A673 (cell line): ENCODE measurements around the gene SH3RF3. TPM values are rescaled to one million over a fixed set of nuclear protein-coding genes. Genes with fewer than 3 reads are reported as not detected.

Source experiments
- BruUV-seq: library from RNA; stranded (reverse); fragments of 400-500 nt; replicated peaks from 2 replicates; lab custom pipeline; 2021; lab: Mats Ljungman, UMichigan
- CTCF ChIA-PET: fragments of 300-600 bp; sonication (Branson Sonifier 250); formaldehyde crosslinking; loops from one replicate; lab custom pipeline; 2022; ENCODE audit warnings: antibody characterized with exemption; lab: Charles Lee
- POLR2A ChIA-PET: fragments of 300-600 bp; sonication (Branson Sonifier 250); formaldehyde crosslinking; loops from one replicate; lab custom pipeline; 2022; ENCODE audit warnings: antibody characterized with exemption; ENCODE audit not compliant: low non-redundant PET; lab: Charles Lee
- DNase-seq: peaks from one replicate; pipeline ENCODE4 v3.0.0-alpha.2; 2015; ENCODE audit warnings: low spot score
- H3K27ac ChIP-seq: fragments of 200-600 bp; sonication (generic); 2 replicates; pipeline ENCODE4 v1.5.1; 2016; ENCODE audit warnings: mixed run types, low read depth, mild to moderate bottlenecking, mixed read lengths, antibody characterized with exemption, low read length; ENCODE audit not compliant: poor library complexity, severe bottlenecking
- H3K27me3 ChIP-seq: fragments of 200-600 bp; sonication (generic); replicated peaks from 2 replicates; pipeline ENCODE4 v1.6.1; 2017; ENCODE audit warnings: mixed run types, low read depth, mild to moderate bottlenecking, mixed read lengths, antibody characterized with exemption, low read length; ENCODE audit not compliant: insufficient read depth, poor library complexity
- H3K36me3 ChIP-seq: fragments of 200-600 bp; sonication (generic); 2 replicates; pipeline ENCODE4 v1.6.1; 2016; ENCODE audit warnings: mixed run types, mild to moderate bottlenecking, mixed read lengths, antibody characterized with exemption, low read length; ENCODE audit not compliant: insufficient read depth, poor library complexity, severe bottlenecking
- H3K4me1 ChIP-seq: fragments of 200-600 bp; sonication (generic); 2 replicates; pipeline ENCODE4 v1.6.1; 2017; ENCODE audit warnings: mixed run types, mild to moderate bottlenecking, mixed read lengths, antibody characterized with exemption, low read length; ENCODE audit not compliant: insufficient read depth, poor library complexity, severe bottlenecking
- H3K4me3 ChIP-seq: fragments of 200-600 bp; sonication (generic); 2 replicates; pipeline ENCODE4 v1.5.1; 2016; ENCODE audit warnings: low read depth, mixed run types, mild to moderate bottlenecking, mixed read lengths, low read length; ENCODE audit not compliant: poor library complexity, severe bottlenecking
- H3K9me3 ChIP-seq: fragments of 200-600 bp; sonication (generic); 2 replicates; pipeline ENCODE4 v1.6.1; 2016; ENCODE audit warnings: mixed run types, low read depth, mild to moderate bottlenecking, mixed read lengths, antibody characterized with exemption, low read length; ENCODE audit not compliant: poor library complexity, severe bottlenecking
- EZH2 ChIP-seq: fragments of 200-600 bp; sonication (generic); IDR thresholded peaks from 2 replicates; pipeline ENCODE4 v1.6.1; 2017; ENCODE audit warnings: borderline replicate concordance, low read depth, mild to moderate bottlenecking, mixed read lengths, antibody characterized with exemption, low read length; ENCODE audit not compliant: poor library complexity, severe bottlenecking
- intact Hi-C: fragments of 100-400 bp; cut with micrococcal nuclease; formaldehyde crosslinking; loops from one replicate; pipeline ENCODE4 v1.10.0; 2022; ENCODE audit not compliant: unreplicated experiment
- total RNA-seq: library from RNA; stranded (reverse); gene quantifications from 2 replicates; pipeline ENCODE4 v1.2.3, GENCODE V29; 2021
- TF ChIP-seq, protein P1 (sequence below): fragments of 300-800, 200-600 bp; sonication (generic); conservative IDR thresholded peaks from 2 replicates; pipeline ENCODE4 v1.5.1; 2017; ENCODE audit warnings: low read depth, mild to moderate bottlenecking, antibody characterized with exemption, low read length, moderate library complexity, mixed read lengths

Gene SH3RF3
- total RNA-seq, 1 experiment from 2014 or later = 0.15 TPM

DNA sequence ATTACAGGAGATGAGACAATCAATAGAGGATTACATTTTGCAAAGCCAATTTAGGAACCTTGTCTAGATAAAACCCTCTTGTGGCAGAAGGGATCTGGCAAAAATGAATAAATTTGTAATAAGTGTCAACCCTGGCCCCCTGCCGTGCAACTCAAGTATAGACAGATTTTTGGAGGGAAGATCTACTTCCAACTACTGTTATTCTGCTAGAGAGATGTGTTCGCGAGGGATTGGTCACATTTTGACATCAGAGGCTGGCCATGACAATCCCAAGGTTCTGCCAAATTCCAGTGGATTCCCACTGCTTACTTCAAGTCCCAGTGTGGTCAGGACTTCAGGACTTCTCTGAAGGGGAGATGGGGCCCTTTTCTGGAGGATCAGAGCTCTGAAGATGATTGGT lies 192.6 kb downstream of the SH3RF3 start:
- Histone ChIP-seq H3K27ac (no peak overlapping the region), H3K36me3 (no peaks in the 10 kb centered on the region)
- POLR2A ChIA-PET = no interaction called here

DNA sequence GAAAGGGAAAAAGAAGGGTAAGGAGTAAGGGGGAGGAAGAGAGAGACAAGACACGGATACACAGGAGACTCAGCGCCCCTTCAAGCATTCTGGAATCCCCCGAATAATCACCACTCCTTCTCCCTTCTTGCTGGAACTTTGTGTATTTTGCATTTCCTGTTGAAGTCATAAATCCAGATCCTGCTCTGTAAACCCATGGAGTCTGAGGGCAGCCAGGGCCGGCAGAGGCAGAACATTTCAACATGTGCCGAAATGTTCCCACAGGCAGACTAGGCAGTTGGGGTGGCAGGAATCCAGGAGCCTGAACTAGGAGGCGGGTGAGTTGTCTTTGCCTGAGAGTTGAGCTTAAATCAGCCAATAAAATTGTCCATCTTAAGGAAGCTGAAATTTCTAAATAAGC lies 193.1 kb downstream of the SH3RF3 start:
- no TSS peak for BruUV-seq
- Histone ChIP-seq H3K36me3 (no peaks in the 10 kb centered on the region), H3K9me3 (no peaks in the 10 kb centered on the region), H3K4me1 (peaks cover 31% of the 10 kb centered on the region), H3K27ac (no peak overlapping the region), H3K4me3 (no peak overlapping the region), H3K27me3 (no peaks in the 10 kb centered on the region)
- CTCF ChIA-PET = no interaction called here
- intact Hi-C loops = no loop called here
- POLR2A ChIA-PET = no interaction called here
- TF ChIP-seq EZH2 = no peak
- TF ChIP-seq, protein P1, sequence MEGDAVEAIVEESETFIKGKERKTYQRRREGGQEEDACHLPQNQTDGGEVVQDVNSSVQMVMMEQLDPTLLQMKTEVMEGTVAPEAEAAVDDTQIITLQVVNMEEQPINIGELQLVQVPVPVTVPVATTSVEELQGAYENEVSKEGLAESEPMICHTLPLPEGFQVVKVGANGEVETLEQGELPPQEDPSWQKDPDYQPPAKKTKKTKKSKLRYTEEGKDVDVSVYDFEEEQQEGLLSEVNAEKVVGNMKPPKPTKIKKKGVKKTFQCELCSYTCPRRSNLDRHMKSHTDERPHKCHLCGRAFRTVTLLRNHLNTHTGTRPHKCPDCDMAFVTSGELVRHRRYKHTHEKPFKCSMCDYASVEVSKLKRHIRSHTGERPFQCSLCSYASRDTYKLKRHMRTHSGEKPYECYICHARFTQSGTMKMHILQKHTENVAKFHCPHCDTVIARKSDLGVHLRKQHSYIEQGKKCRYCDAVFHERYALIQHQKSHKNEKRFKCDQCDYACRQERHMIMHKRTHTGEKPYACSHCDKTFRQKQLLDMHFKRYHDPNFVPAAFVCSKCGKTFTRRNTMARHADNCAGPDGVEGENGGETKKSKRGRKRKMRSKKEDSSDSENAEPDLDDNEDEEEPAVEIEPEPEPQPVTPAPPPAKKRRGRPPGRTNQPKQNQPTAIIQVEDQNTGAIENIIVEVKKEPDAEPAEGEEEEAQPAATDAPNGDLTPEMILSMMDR = no peak
- DNase-seq = peak; percentile 51

More for the DNA sequence above, 192.6 kb downstream of the SH3RF3 start:
- TF ChIP-seq, protein P1 = no peak
- no peak for TF ChIP-seq EZH2
- DNase-seq = peak; percentile 26
- H3K4me3 ChIP-seq = no peak overlapping the region
- no TSS peak for BruUV-seq
- intact Hi-C loops = no loop called here
- CTCF ChIA-PET = no interaction called here
- H3K9me3 ChIP-seq = no peaks in the 10 kb centered on the region
- H3K4me1 ChIP-seq = peaks cover 31% of the 10 kb centered on the region
- H3K27me3 ChIP-seq = no peaks in the 10 kb centered on the region

DNA sequence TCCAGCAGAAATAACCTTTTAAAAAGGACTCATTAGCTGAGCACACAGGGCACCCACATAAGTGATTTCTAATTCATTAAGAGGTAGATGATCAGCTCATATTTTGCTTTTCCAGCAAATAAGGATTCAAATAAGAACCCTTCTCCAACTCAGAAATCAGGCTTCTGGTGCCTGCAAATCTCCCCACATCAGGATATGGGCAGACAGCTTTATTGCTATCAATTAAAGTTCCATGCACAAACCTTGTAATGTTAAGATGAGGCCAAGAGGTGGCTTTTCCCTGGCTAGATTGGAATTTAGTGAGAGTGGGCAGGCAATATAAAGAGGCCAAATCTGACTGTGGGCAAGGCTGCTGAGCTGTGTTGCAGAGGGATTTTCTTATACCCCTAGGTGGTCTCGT lies 193.6 kb downstream of the SH3RF3 start:
- POLR2A ChIA-PET = no interaction called here
- CTCF ChIA-PET = no interaction called here
- H3K27ac ChIP-seq = no peak overlapping the region

More for the DNA sequence above, 193.6 kb downstream of the SH3RF3 start:
- BruUV-seq = no TSS peak
- Histone ChIP-seq H3K27me3 (no peaks in the 10 kb centered on the region), H3K4me3 (no peak overlapping the region), H3K9me3 (no peaks in the 10 kb centered on the region), H3K36me3 (no peaks in the 10 kb centered on the region), H3K4me1 (peaks cover 30% of the 10 kb centered on the region)
- TF ChIP-seq, protein P1 = no peak
- TF ChIP-seq EZH2 = no peak
- intact Hi-C loops = no loop called here
- no peak for DNase-seq
